Astrocyte (in vitro differentiated cells and primary cell): ENCODE results near the gene UBXN1. TPM values are rescaled to one million over a fixed set of nuclear protein-coding genes. Genes with fewer than 3 reads are reported as not detected.

Experiments
- DNase-seq: peaks from one replicate; pipeline ENCODE4 v3.0.0-alpha.2; 2010; ENCODE audit warnings: low read depth
- FAIRE-seq: peaks from 2 replicates; lab custom pipeline; 2011; peaks lifted over from hg19 to GRCh38; lab: Jason Lieb, UNC
- H2AFZ ChIP-seq: 2 replicates; pipeline ENCODE4 v1.6.0; 2012; ENCODE audit warnings: low read depth, low read length, inconsistent platforms
- H3K27ac ChIP-seq: 2 replicates; pipeline ENCODE4 v1.5.1; 2011; ENCODE audit warnings: low read depth, low read length, inconsistent platforms
- H3K27me3 ChIP-seq: 2 replicates; pipeline ENCODE4 v1.6.0; 2011; ENCODE audit warnings: low read length, inconsistent platforms; ENCODE audit not compliant: insufficient read depth
- H3K36me3 ChIP-seq: 2 replicates; pipeline ENCODE4 v1.5.1; 2011; ENCODE audit warnings: low read length, inconsistent platforms; ENCODE audit not compliant: insufficient read depth
- H3K4me1 ChIP-seq: 2 replicates; pipeline ENCODE4 v1.5.1; 2011; ENCODE audit warnings: low read length, inconsistent platforms; ENCODE audit not compliant: insufficient read depth
- H3K4me2 ChIP-seq: 2 replicates; pipeline ENCODE4 v1.6.0; 2012; ENCODE audit warnings: low read length, inconsistent platforms
- H3K4me3 ChIP-seq: 2 replicates; pipeline ENCODE4 v1.5.1; 2011; ENCODE audit warnings: low read depth, mild to moderate bottlenecking, low read length, inconsistent platforms; ENCODE audit not compliant: insufficient read depth
- H3K79me2 ChIP-seq: 2 replicates; pipeline ENCODE4 v1.6.0; 2012; ENCODE audit warnings: mild to moderate bottlenecking, low read length, inconsistent platforms; ENCODE audit not compliant: insufficient read depth
- H3K9ac ChIP-seq: 2 replicates; pipeline ENCODE4 v1.6.0; 2012; ENCODE audit warnings: mild to moderate bottlenecking, low read length, inconsistent platforms
- H3K9me3 ChIP-seq: 2 replicates; pipeline ENCODE4 v1.5.1; 2012; ENCODE audit warnings: low read depth, mild to moderate bottlenecking, low read length, inconsistent platforms; ENCODE audit not compliant: insufficient read depth
- H4K20me1 ChIP-seq: 2 replicates; pipeline ENCODE4 v1.6.0; 2012; ENCODE audit warnings: low read length, inconsistent platforms; ENCODE audit not compliant: insufficient read depth
- H3K27ac Mint-ChIP-seq: one replicate; pipeline ENCODE4 v1.8.0; 2021; ENCODE audit warnings: mild to moderate bottlenecking, mixed read lengths; ENCODE audit not compliant: unreplicated experiment
- H3K27me3 Mint-ChIP-seq: one replicate; pipeline ENCODE4 v1.8.0; 2021; ENCODE audit warnings: low read depth, mixed read lengths; ENCODE audit not compliant: unreplicated experiment
- H3K36me3 Mint-ChIP-seq: one replicate; pipeline ENCODE4 v1.8.0; 2021; ENCODE audit warnings: low read depth, mixed read lengths; ENCODE audit not compliant: unreplicated experiment
- H3K4me1 Mint-ChIP-seq: one replicate; pipeline ENCODE4 v1.8.0; 2021; ENCODE audit warnings: low read depth, mixed read lengths; ENCODE audit not compliant: unreplicated experiment
- H3K4me3 Mint-ChIP-seq: one replicate; pipeline ENCODE4 v1.8.0; 2021; ENCODE audit warnings: mild to moderate bottlenecking, moderate library complexity, mixed read lengths; ENCODE audit not compliant: unreplicated experiment
- H3K9me3 Mint-ChIP-seq: one replicate; pipeline ENCODE4 v1.8.0; 2021; ENCODE audit warnings: mild to moderate bottlenecking, mixed read lengths; ENCODE audit not compliant: unreplicated experiment
- EZH2 ChIP-seq: IDR thresholded peaks from 2 replicates; pipeline ENCODE4 v1.6.1; 2012; ENCODE audit warnings: mild to moderate bottlenecking, low read length, inconsistent platforms; ENCODE audit not compliant: insufficient read depth
- total RNA-seq: library from RNA; stranded (reverse); gene quantifications from 2 replicates; pipeline ENCODE4 v1.2.1, GENCODE V29; 2021
- TF ChIP-seq, protein P1 (sequence below): IDR thresholded peaks from 2 replicates; pipeline ENCODE4 v1.5.1; 2011; ENCODE audit warnings: low read depth, mild to moderate bottlenecking, inconsistent platforms, low read length, moderate library complexity; ENCODE audit not compliant: insufficient read depth

UBXN1 gene
- total RNA-seq, 1 donor from 2014 or later: 80.0 TPM

- peaks cover 26% of the 10 kb centered on the region for H3K36me3 Mint-ChIP-seq
- no peak overlapping the region for H3K4me3 Mint-ChIP-seq
- Histone ChIP-seq H3K27me3 (no peaks in the 10 kb centered on the region), H3K27ac (no peak overlapping the region), H3K9ac (no peak overlapping the region), H3K4me2 (no peak overlapping the region), H2AFZ (no peak overlapping the region), H3K4me3 (no peak overlapping the region), H3K79me2 (peaks cover 39% of the 10 kb centered on the region), H4K20me1 (peaks cover 13% of the 10 kb centered on the region), H3K4me1 (peaks cover 17% of the 10 kb centered on the region), H3K36me3 (peaks cover 63% of the 10 kb centered on the region), H3K9me3 (no peaks in the 10 kb centered on the region)
- no peak overlapping the region for H3K27ac Mint-ChIP-seq
- H3K27me3 Mint-ChIP-seq: no peaks in the 10 kb centered on the region
- DNase-seq (no peak), FAIRE-seq (no peak)
- no peaks in the 10 kb centered on the region for H3K9me3 Mint-ChIP-seq
- TF ChIP-seq, protein P1, sequence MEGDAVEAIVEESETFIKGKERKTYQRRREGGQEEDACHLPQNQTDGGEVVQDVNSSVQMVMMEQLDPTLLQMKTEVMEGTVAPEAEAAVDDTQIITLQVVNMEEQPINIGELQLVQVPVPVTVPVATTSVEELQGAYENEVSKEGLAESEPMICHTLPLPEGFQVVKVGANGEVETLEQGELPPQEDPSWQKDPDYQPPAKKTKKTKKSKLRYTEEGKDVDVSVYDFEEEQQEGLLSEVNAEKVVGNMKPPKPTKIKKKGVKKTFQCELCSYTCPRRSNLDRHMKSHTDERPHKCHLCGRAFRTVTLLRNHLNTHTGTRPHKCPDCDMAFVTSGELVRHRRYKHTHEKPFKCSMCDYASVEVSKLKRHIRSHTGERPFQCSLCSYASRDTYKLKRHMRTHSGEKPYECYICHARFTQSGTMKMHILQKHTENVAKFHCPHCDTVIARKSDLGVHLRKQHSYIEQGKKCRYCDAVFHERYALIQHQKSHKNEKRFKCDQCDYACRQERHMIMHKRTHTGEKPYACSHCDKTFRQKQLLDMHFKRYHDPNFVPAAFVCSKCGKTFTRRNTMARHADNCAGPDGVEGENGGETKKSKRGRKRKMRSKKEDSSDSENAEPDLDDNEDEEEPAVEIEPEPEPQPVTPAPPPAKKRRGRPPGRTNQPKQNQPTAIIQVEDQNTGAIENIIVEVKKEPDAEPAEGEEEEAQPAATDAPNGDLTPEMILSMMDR: no peak
- TF ChIP-seq EZH2: no peak
- peaks cover 32% of the 10 kb centered on the region for H3K4me1 Mint-ChIP-seq
These were observed 33.5 kb upstream of the UBXN1 start for GRCh38 chr11:62712276-62712812.

DNA sequence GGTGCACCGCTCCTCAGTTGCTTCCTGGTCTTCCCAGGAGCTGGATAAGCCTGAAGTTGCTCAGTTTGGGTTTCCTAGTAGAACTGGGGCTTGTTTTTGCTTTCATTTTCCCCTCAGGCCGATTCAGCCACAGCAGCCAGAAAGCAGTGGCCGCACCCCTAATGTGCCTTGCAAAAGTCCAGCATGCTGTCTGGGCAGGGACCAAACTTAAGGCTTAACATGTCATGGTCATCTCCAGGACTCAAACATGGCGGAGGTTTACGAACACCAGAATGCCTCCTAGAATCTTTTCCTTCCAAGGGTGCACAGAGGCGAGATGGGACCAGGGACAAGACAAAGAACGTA is 31.1 kb upstream of the UBXN1 start:
- FAIRE-seq (no peak), DNase-seq (no peak)
- peak overlapping the region; percentile 90 for H3K9ac ChIP-seq
- peaks cover 17% of the 10 kb centered on the region for H3K36me3 Mint-ChIP-seq
- peaks cover 21% of the 10 kb centered on the region for H3K79me2 ChIP-seq
- no peaks in the 10 kb centered on the region for H4K20me1 ChIP-seq
- TF ChIP-seq EZH2: no peak
- TF ChIP-seq, protein P1: no peak
- H3K4me1 ChIP-seq: peaks cover 34% of the 10 kb centered on the region
- H3K27me3 Mint-ChIP-seq: no peaks in the 10 kb centered on the region
- peak overlapping the region; percentile 91 for H3K27ac ChIP-seq
- peaks cover 46% of the 10 kb centered on the region for H3K4me1 Mint-ChIP-seq
- peak overlapping the region; percentile 100 for H3K4me2 ChIP-seq
- no peaks in the 10 kb centered on the region for H3K27me3 ChIP-seq
- H2AFZ ChIP-seq: peak overlapping the region; percentile 98
- H3K9me3 Mint-ChIP-seq: no peaks in the 10 kb centered on the region
- no peaks in the 10 kb centered on the region for H3K9me3 ChIP-seq
- peak overlapping the region; percentile 69 for H3K4me3 ChIP-seq
- peaks cover 41% of the 10 kb centered on the region for H3K36me3 ChIP-seq
- H3K4me3 Mint-ChIP-seq: peak overlapping the region; percentile 81
- H3K27ac Mint-ChIP-seq: peak overlapping the region; percentile 92

DNA sequence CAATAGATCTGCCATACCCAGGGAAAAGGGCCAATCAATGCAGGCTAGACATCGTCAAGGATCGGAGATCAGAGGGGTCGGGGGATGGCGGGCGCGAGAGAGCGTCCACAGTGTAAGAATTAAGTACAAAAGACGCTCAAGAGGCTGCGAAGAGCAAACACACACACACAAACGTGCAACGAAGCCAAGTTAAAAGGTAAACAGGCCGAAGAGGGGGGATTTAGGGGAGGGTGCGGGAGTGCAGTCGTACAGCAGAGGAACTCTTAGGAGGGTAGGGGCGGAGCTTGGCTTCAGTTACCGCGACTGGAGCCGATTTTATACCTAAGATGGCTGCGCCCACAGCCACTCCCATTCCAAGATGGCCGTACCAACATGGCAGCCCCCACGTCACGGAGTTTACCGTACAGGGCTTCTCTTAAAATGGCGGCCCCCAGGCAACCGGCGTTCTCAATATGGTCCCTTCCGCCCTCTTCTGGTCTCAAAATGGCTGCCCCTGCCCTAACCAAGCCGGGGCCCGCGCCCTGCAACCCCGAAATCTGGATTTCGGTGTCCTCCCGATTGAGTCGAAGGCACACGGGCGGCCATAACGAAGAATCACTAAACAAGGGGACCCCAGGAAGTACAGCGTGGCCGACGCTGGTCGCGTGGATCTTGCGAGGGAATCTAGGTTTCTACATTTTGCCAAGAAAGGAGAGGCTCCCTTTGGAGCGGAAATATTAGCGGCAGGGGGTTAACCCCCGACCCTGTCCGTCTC is 30.6 kb upstream of the UBXN1 start:
- Histone ChIP-seq H3K4me3 (peak overlapping the region; percentile 69), H3K27me3 (no peaks in the 10 kb centered on the region), H2AFZ (peak overlapping the region; percentile 98), H3K27ac (peak overlapping the region; percentile 91), H3K4me2 (peak overlapping the region; percentile 100), H3K79me2 (peaks cover 18% of the 10 kb centered on the region), H3K36me3 (peaks cover 39% of the 10 kb centered on the region), H3K4me1 (peaks cover 34% of the 10 kb centered on the region), H3K9me3 (no peaks in the 10 kb centered on the region), H4K20me1 (no peaks in the 10 kb centered on the region), H3K9ac (peak overlapping the region; percentile 90)
- Mint-ChIP-seq H3K4me3 (peak overlapping the region; percentile 81), H3K27ac (peak overlapping the region; percentile 92), H3K9me3 (no peaks in the 10 kb centered on the region), H3K27me3 (no peaks in the 10 kb centered on the region), H3K4me1 (peaks cover 45% of the 10 kb centered on the region), H3K36me3 (peaks cover 17% of the 10 kb centered on the region)
- DNase-seq (peak; percentile 92), FAIRE-seq (peak; percentile 75)
- TF ChIP-seq EZH2: no peak
- TF ChIP-seq, protein P1: no peak
